DOHH2 (cell line): Measurements from ENCODE around the gene TMEM161A.

ENCODE experiments used
- H3F3A ChIP-seq: fragments of 200-600 bp; sonication (generic), shearing (Covaris generic); 2 replicates; pipeline ENCODE4 v1.6.0; 2016; ENCODE audit warnings: antibody characterized with exemption, mild to moderate bottlenecking; ENCODE audit not compliant: control insufficient read depth, insufficient read depth
- H3K27ac ChIP-seq: fragments of 200-600 bp; sonication (generic); 2 replicates; pipeline ENCODE4 v1.5.1; 2014; ENCODE audit warnings: low read depth, mild to moderate bottlenecking, low read length, moderate library complexity
- H3K27me3 ChIP-seq: fragments of 200-600 bp; sonication (generic); 2 replicates; pipeline ENCODE4 v1.6.1; 2014; ENCODE audit warnings: mild to moderate bottlenecking, low read length, mixed read lengths; ENCODE audit not compliant: control insufficient read depth
- H3K36me3 ChIP-seq: fragments of 200-600 bp; sonication (generic); 2 replicates; pipeline ENCODE4 v1.6.1; 2014; ENCODE audit warnings: mild to moderate bottlenecking, low read length, moderate library complexity, mixed read lengths; ENCODE audit not compliant: control insufficient read depth
- H3K4me1 ChIP-seq: fragments of 200-600 bp; sonication (generic); 2 replicates; pipeline ENCODE4 v1.6.1; 2014; ENCODE audit warnings: mild to moderate bottlenecking, low read length, mixed read lengths; ENCODE audit not compliant: control insufficient read depth
- H3K4me2 ChIP-seq: fragments of 200-600 bp; sonication (generic); 2 replicates; pipeline ENCODE4 v1.6.0; 2014; ENCODE audit warnings: mild to moderate bottlenecking, low read length, moderate library complexity
- H3K4me3 ChIP-seq: fragments of 200-600 bp; sonication (generic); 2 replicates; pipeline ENCODE4 v1.5.1; 2014; ENCODE audit warnings: mild to moderate bottlenecking, low read length, mixed read lengths
- H3K79me2 ChIP-seq: fragments of 200-600 bp; sonication (generic); 2 replicates; pipeline ENCODE4 v1.6.1; 2014; ENCODE audit warnings: mild to moderate bottlenecking, low read length, mixed read lengths; ENCODE audit not compliant: control insufficient read depth
- H3K9me2 ChIP-seq: fragments of 200-600 bp; sonication (generic); replicated peaks from 2 replicates; pipeline ENCODE4 v1.6.1; 2014; ENCODE audit warnings: mild to moderate bottlenecking, low read length, mixed read lengths; ENCODE audit not compliant: control insufficient read depth
- H3K9me3 ChIP-seq: fragments of 200-600 bp; sonication (generic); 2 replicates; pipeline ENCODE4 v1.6.1; 2014; ENCODE audit warnings: antibody characterized with exemption, low read length, mixed read lengths; ENCODE audit not compliant: control insufficient read depth, insufficient read depth
- H4K20me1 ChIP-seq: fragments of 200-600 bp; sonication (generic); 2 replicates; pipeline ENCODE4 v1.6.0; 2014; ENCODE audit warnings: low read depth, mild to moderate bottlenecking, antibody characterized with exemption, low read length, moderate library complexity; ENCODE audit not compliant: control insufficient read depth, insufficient read depth
- CTCF ChIP-seq: fragments of 200-600 bp; sonication (generic); IDR thresholded peaks from one replicate; pipeline ENCODE4 v1.5.1; 2014; ENCODE audit warnings: antibody characterized with exemption, mild to moderate bottlenecking, low read depth, low read length; ENCODE audit not compliant: poor library complexity, severe bottlenecking
- EZH2phosphoT487 ChIP-seq: fragments of 200-600 bp; sonication (generic); IDR thresholded peaks from 2 replicates; pipeline ENCODE4 v1.6.1; 2017; ENCODE audit warnings: borderline replicate concordance, mild to moderate bottlenecking, antibody characterized with exemption, low read length, moderate library complexity, mixed read lengths

TMEM161A gene

GRCh38 chr19:19157808-19158207, 19.5 kb upstream of the TMEM161A start:
- Histone ChIP-seq H3K4me2 (peak overlapping the region; percentile 91), H3K9me3 (no peaks in the 10 kb centered on the region), H3K9me2 (no peaks in the 10 kb centered on the region), H3K4me1 (peaks cover 98% of the 10 kb centered on the region), H3K27me3 (no peaks in the 10 kb centered on the region), H3K4me3 (peak overlapping the region; percentile 67), H4K20me1 (no peaks in the 10 kb centered on the region), H3F3A (peaks cover 72% of the 10 kb centered on the region), H3K27ac (peak overlapping the region; percentile 97), H3K36me3 (peaks cover 78% of the 10 kb centered on the region), H3K79me2 (peaks cover 83% of the 10 kb centered on the region)
- no peak for TF ChIP-seq EZH2phosphoT487
- no peak for TF ChIP-seq CTCF

GRCh38 chr19:19155495-19156219, 17.4 kb upstream of the TMEM161A start:
- no peaks in the 10 kb centered on the region for H3K27me3 ChIP-seq
- peak overlapping the region; percentile 70 for H3K4me3 ChIP-seq
- peaks cover 4% of the 10 kb centered on the region; the same call in 1 of the 2 replicates for H4K20me1 ChIP-seq
- H3K36me3 ChIP-seq = peaks cover 77% of the 10 kb centered on the region
- H3K27ac ChIP-seq = peak overlapping the region; percentile 97
- TF ChIP-seq EZH2phosphoT487 (no peak), CTCF (no peak)
- peaks cover 61% of the 10 kb centered on the region for H3F3A ChIP-seq
- peak overlapping the region; percentile 91 for H3K4me2 ChIP-seq
- peaks cover 79% of the 10 kb centered on the region for H3K79me2 ChIP-seq
- H3K9me2 ChIP-seq = no peaks in the 10 kb centered on the region
- H3K4me1 ChIP-seq = peaks cover 91% of the 10 kb centered on the region
- no peaks in the 10 kb centered on the region for H3K9me3 ChIP-seq

GRCh38 chr19:19154768-19155494, 16.7 kb upstream of the TMEM161A start:
- TF ChIP-seq CTCF (peak; percentile 63), EZH2phosphoT487 (no peak)
- Histone ChIP-seq H3K36me3 (peaks cover 78% of the 10 kb centered on the region), H3K9me3 (no peaks in the 10 kb centered on the region), H3K79me2 (peaks cover 77% of the 10 kb centered on the region), H3F3A (peaks cover 60% of the 10 kb centered on the region), H3K4me3 (peak overlapping the region; percentile 70), H3K27ac (peak overlapping the region; percentile 97), H3K4me1 (peaks cover 88% of the 10 kb centered on the region), H3K27me3 (no peaks in the 10 kb centered on the region), H4K20me1 (peaks cover 6% of the 10 kb centered on the region; the same call in 1 of the 2 replicates), H3K9me2 (no peaks in the 10 kb centered on the region), H3K4me2 (peak overlapping the region; percentile 91)
